Activated CD4-positive, alpha-beta T cell treated with anti-CD3 and anti-CD28 coated beads for 4 hours (primary cell): Measurements from ENCODE around the gene RADIL.

Experiments
- DNase-seq, 2 donors: peaks; one replicate each; pipeline ENCODE4 v3.0.0-alpha.2; 2020

Gene RADIL

DNA sequence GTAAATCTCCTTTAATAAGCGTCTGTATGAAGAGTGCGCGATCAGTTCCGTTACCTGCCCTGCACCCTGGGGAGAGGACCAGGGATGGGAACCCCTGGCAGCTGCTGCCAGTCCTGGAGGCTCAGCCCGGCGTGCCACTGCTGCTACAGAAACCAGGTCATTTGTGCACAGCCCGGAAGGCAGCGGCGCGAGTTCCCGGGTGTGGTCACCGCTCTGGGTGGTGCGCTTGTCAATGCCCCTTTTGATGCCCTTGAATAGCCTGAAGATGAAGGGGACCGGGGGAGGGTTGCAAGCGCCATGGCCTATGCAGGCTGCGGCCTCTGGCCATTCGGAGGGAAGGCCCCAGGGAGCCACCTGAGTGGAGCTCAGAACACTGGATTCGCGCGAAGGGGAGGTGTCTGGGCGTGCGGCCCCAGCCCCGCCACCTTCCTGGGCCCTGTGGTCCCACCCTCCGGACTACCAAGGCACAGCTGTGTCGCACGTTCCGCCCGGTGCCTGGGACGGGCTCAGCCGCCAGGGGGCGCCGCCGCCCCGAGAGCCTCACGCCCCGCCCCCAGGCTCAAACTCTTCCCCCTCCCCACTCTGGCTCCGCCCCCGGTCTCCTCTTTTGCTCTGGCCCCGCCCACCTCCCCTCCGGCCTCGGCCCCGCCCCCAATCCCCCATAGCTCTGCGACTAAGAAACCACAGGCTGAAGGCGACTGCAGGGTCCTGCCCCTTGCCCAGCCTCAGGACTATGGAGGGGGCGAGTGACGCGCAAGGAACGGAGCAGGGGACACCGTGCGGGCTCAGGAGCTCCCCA, 91.6 kb downstream of the RADIL start:
- DNase-seq = peak; percentile 83 to 85

- DNase-seq = no peak
These were observed 92.3 kb downstream of the RADIL start for GRCh38 chr7:4791101-4791737.

DNA sequence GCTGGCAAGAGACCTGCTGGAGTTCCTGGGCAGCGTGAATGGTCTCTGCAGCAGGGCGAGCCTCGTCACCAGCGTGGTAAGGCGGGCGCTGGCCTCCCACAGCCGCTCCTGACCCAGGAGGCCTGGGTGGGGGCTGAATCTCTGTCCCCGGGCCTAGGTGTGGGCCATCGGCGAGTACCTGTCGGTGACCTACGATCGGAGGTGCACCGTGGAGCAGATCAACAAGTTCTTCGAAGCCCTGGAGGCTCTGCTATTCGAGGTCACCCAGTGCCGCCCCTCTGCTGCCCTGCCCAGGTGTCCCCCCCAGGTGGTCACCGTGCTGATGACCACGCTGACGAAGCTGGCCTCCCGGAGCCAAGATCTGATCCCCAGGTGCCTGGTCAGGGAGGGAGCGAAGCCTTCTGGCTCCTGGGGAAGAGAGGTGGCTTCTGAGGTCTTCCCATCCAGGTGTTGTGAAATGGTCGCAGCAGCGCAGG, 93.0 kb downstream of the RADIL start:
- DNase-seq = no peak

DNA sequence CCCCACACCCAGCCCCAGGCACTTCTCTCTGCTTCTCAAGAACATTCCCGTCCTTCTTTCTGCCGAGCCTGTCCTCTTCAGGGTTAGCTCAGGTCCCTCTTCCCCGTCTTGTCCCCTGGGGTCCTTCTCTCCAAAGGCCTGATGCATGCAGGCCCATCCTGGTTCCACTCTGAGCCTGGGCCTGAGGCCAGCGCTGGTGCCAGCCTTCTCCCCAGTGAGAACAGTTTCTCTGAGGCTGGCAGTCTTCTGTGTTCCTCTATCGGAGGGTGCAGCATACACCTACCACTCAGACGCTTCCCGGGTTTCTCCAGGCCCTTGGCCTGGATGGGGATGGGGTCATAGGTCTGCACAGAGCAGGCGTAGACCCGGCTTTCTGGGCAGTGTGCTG, 93.4 kb downstream of the RADIL start:
- DNase-seq = no peak

DNA sequence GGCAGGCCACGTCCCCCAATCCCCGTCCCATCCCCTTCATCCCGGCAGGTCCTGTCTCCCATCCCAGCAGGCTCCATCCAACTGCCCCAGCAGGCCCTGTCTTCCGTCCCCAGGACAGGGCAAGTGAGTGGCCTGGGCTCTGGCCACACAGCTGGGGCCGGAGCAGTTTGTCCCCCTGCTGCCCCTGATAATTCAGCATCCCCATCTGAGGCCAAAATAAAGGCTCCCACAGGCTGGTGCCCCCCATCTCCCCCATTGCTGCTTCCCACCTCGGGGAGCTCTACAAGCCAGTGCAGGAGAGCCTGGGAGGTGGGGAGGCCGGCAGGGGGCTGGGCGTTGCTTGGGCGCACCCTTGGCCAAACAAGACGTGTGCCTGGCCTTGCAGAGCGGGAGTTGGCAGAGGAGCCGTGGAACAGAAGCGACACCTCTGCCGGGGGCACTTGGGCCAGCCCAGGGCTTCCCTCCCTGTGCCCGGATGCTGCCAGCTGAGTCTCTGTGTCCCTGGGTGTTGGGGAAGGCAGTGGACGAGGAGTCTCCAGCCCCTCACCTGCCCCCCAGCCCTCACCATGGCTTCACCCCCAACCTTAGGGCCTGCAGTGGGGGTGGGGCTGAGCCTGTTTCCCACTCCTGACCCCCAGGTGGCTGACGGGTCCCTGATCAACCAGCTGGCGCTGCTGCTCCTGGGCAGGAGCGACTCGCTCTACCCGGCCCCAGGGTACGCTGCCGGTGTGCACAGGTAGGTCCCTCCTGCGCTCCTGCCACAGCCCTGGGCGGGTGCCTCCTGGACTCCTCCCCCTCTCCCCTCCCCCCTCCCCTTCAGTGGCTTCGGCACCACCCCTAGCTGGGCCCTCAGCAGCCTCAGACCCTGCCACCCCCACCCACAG, 94.1 kb downstream of the RADIL start:
- DNase-seq = no peak

DNA sequence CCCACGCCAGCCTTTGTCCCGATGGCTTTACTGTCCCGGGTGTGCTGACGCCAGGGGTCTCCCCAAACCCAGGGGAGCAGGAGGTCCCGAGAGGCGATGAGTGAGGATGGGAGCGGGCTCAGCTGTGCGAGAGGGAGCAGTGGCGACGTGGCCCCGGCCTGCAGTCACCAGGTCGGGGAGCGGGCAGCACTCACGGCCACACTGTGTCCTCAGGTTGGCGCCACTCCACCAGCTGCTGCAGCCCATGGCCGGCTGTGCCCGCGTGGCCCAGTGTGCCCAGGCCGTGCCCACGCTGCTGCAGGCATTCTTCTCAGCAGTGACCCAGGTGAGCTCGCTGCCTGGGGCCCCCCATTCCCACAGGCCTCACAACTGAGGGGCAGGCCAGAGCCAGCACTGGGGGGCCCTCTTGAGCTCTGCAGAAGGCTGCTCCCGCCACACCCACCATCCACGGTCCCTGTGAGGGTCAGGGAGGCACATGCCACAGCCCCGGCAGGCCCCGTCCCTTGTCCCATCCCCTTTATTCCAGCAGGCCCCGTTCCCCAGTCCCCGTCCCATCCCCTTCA, 94.8 kb downstream of the RADIL start:
- no peak for DNase-seq

DNA sequence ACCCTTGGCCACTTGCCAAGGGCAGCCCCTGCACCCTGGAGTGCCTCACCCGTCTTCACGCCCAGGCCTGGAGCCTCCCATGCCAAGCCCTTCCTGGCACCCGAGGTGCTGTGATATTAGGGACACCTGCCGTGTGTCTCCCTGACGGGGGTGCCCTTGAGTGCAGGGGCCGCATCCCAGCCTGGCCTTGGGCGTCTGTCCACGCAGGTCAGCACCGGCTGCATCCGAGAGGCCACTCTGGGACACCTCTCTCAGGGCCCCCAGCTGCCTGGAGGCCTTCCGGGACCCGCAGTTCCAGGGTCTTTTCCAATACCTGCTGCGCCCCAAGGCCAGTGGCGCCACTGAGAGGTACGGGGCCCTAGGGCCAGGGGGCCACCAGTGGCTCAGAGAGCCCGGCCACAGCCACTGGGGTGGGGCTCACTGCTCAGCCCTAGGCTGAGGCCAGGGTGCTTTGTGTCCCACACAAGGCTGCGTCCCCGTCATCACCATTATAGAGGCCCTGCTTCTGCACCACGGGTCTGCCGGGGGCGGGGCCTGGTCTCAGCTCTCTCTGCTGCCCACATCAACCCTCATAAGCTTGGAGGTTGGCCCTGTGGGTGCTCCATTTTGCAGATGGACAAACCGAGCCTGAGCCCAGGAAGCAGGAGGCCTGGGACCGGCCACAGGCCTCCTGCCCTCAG, 95.4 kb downstream of the RADIL start:
- DNase-seq = no peak

GRCh38 chr7:4787541-4787940, 96.0 kb downstream of the RADIL start:
- DNase-seq = no peak

DNA sequence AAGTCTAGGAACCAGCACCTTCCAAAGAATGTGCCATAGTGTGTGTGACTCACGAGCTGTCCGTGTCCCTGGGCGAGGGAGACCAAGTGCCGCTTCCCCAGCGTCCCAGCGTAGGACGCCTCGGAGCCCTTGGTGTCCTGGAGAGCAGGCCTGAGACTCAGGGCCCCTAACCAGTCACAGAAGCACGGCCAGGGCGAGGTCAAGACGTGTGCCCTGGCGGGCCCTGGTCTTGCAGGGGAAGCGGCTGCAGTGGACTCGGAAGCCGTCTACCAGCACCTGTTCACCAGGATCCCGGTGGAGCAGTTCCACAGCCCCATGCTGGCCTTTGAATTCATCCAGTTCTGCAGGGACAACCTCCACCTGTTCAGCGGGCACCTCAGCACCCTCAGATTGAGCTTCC, 97.5 kb downstream of the RADIL start:
- DNase-seq = no peak

GRCh38 chr7:4785371-4785770, 98.1 kb downstream of the RADIL start:
- no peak for DNase-seq

GRCh38 chr7:4784799-4785198, 98.7 kb downstream of the RADIL start:
- DNase-seq = no peak

DNA sequence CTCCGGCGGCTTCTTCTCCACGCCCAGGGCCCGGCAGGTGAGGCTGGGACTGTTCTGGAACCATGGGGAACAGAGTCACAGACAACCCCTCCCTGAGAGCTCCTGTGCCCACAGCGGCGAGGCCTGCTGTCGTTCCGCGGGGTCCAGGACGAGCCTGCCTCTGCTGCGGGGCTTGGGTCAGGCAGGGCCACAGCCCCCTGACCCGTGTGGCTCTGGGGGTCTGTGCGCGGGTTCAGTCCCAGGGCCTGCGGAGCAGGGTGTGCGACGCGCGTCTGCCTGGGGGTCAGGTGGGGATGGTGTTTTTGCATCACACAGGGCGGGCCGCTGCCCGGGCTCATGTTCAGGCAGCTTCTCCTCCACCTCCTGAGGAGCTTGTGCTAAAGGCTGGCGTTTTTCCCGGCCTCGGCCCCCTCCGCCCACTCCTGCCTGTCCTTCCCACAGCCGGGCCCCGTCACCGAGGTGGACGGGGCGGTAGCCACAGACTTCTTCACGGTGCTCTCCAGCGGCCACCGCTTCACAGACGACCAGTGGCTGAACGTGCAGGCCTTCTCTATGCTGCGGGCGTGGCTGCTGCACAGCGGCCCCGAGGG, 99.7 kb downstream of the RADIL start:
- no peak for DNase-seq

GRCh38 chr7:4783292-4783652, 100.2 kb downstream of the RADIL start:
- DNase-seq = no peak

- no peak for DNase-seq
These were observed 100.9 kb downstream of the RADIL start for GRCh38 chr7:4782333-4783291.

DNA sequence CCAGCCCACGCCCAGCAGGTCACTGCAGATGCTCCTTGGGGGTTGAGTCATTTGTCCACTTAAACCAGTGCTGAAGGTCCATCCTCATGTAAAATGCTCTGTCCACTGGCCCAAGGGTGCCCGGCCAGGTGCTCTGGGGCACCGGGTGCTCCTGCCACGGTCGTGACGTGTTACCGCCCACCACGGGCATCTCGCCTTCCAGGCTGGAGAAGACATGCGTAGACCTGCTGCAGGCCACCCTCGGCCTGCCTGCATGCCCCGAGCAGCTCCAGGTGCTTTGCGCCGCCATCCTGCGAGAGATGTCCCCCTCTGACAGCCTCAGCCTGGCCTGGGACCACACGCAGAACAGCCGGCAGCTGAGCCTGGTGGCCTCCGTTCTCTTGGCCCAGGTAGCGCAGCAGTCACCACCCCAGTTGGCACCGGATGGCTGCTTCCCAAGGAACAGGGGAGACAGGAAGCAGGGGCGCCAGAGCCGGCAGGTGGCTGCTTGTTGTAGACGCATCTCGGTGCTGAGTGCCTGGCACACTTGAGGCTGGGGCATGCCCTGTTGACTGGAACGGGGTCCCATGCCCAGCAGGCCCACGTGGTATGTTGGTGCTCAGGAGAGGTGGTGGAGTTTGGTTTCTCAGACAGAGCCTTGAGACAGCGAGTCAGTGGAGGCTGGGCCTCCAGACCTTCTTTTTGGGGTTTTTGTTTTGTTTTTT, 102.0 kb downstream of the RADIL start:
- DNase-seq = no peak

- DNase-seq = no peak
These were observed 104.4 kb downstream of the RADIL start for GRCh38 chr7:4779118-4779517.

DNA sequence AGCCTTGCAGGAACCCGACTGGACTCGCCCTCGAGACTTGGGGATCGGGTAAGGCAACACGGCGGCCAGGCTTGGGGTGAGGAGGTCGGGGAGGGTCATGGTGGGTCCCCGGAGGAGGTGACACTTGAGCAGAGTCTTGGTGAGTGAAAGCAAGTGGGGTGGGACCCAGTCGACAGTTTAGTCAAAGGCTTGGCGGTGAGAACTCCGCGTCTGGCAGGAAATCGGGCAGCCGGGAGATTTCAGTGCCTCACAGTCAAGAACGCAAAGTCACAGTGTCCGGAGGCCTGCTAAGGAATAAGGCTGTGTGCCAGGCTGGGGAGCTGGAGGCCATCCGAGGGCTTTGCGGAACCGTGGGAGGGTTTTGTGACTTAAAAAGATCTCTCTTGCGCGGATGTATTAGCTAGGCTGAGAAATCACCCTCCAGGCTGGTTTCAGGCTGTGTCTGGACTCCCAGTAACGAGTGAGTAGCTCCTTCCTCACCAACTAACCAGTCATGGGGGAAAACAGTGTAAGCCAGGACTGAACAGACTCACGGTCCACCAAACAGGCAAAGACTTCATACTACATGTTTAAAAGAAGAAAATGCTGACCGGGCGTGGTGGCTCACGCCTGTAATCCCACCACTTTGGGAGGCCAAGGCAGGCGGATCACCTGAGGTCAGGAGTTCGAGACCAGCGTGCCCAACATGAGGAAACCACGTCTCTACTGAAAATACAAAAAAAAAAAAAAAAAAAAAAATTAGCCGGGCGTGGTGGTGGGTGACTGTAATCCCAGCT, 107.5 kb downstream of the RADIL start:
- peak; percentile 39 to 52 for DNase-seq

- peak; percentile 91 to 93 for DNase-seq
These were observed 108.2 kb downstream of the RADIL start, which contains the start of gene AP5Z1 for GRCh38 chr7:4775250-4775847. Gene AP5Z1 (plus strand): TSS chr7:4775623. CDS start chr7:4775716, 93 bp downstream.
